Tibial nerve (tissue), 4 donors: ENCODE data around the gene TMEM63C.

Experiments used
- CTCF ChIP-seq, 5 experiments: fragments of 200-600 bp in 3 of 5; fragments of 450-650 bp in 2 of 5; sonication (generic) in 3 of 5; IDR thresholded peaks; one replicate each; pipeline ENCODE4 v1.5.1; 2016 to 2019; ENCODE audit warnings: antibody characterized with exemption in 5 of 5, mild to moderate bottlenecking in 3 of 5, moderate library complexity in 2 of 5
- EP300 ChIP-seq, 2 donors: sonication (generic); formaldehyde crosslinking; IDR thresholded peaks; one replicate each; pipeline ENCODE4 v1.6.1; 2017; ENCODE audit warnings: antibody characterized with exemption in 2 of 2, mild to moderate bottlenecking in 1 of 2
- POLR2A ChIP-seq, 2 donors: fragments of 450-650 bp; IDR thresholded peaks; one replicate each; pipeline ENCODE4 v1.6.1; 2017; ENCODE audit warnings: antibody characterized with exemption in 2 of 2, mild to moderate bottlenecking in 2 of 2, moderate library complexity in 2 of 2

DNA sequence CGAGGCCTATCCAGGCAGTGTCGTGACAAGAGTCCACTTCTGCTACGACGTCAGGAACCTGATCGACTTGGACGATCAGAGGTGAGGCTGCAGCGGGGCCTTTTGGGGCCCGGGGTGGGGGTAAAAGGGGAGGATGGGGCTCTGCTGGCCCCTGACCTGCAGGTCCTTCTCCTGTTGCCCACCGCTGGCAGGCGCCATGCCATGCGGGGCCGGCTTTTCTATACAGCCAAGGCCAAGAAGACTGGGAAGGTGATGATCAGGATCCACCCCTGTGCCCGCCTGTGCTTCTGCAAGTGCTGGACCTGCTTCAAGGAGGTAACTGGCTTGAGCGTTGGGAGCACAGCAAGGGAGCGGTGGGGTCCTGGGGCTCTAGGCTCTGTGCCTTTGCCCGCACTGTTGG is 57.8 kb downstream of the TMEM63C start:
- TF ChIP-seq CTCF (IDR thresholded peaks at IDR 0.05) (no peak), POLR2A (IDR thresholded peaks at IDR 0.05) (no peak), EP300 (IDR thresholded peaks at IDR 0.05) (no peak)
